ENCODE results near the gene OR6K6. TPM values are rescaled to one million over a fixed set of nuclear protein-coding genes. Genes with fewer than 3 reads are reported as not detected.
A peak's percentile ranks its signal among the peaks of the same experiment; 100 is the strongest.

OR6K6 gene
- polyA plus RNA-seq, 1 of the 3 experiments (the other 2 are of a cell fraction), result not detected

GRCh38 chr1:158794247-158794646, 39.7 kb downstream of the OR6K6 start:
- WGBS (ENCODE audit: low lambda C conversion rate), result 1% methylated on average over 6 of the region's 6 CpGs
- CTCF ChIA-PET, result no interaction called here
- TF ChIP-seq JUND (IDR thresholded peaks at IDR 0.05) (no peak), FOSL2 (IDR thresholded peaks at IDR 0.05; ENCODE audit: borderline replicate concordance, low read depth) (no peak), EP300 (IDR thresholded peaks at IDR 0.05; ENCODE audit: borderline replicate concordance in 1 of 2, low read depth in 1 of 2, low read length in 1 of 2) (no peak)

GRCh38 chr1:158798531-158798930, 44.0 kb downstream of the OR6K6 start:
- DNase-seq, result no peak
- no peak overlapping the region for H2AFZ ChIP-seq (ENCODE audit: low read depth)
- POLR2A ChIA-PET, result no interaction called here

More at GRCh38 chr1:158794247-158794646, 39.7 kb downstream of the OR6K6 start:
- no peaks in the 10 kb centered on the region for H3F3A ChIP-seq (replicated peaks; ENCODE audit: insufficient read depth)
- no peaks in the 10 kb centered on the region for H3K79me2 ChIP-seq (ENCODE audit: insufficient read depth)
- H3K4me2 ChIP-seq, result no peak overlapping the region
- H3K36me3 ChIP-seq (replicated peaks in 1 of 2; ENCODE audit: control insufficient read depth in 1 of 2, insufficient read depth in 2 of 2, low read length in 1 of 2), result no peaks in the 10 kb centered on the region
- H3K27ac ChIP-seq (ENCODE audit: low read depth in 2 of 2, low read length in 1 of 2), result no peak overlapping the region
- H2AFZ ChIP-seq (ENCODE audit: low read depth), result no peak overlapping the region
- no peaks in the 10 kb centered on the region for H3K9me2 ChIP-seq
- no peaks in the 10 kb centered on the region for H4K20me1 ChIP-seq (ENCODE audit: insufficient read depth)
- H3K27me3 ChIP-seq (ENCODE audit: insufficient read depth), result no peaks in the 10 kb centered on the region
- H3K4me3 ChIP-seq (ENCODE audit: low read depth in 2 of 2, low read length in 1 of 2), result no peak overlapping the region
- POLR2A ChIA-PET, result no interaction called here
- no peaks in the 10 kb centered on the region for H3K4me1 ChIP-seq (ENCODE audit: control insufficient read depth in 1 of 2, insufficient read depth in 2 of 2, low read depth in 1 of 2, low read length in 1 of 2)
- DNase-seq, result no peak
- no peaks in the 10 kb centered on the region for H3K9me3 ChIP-seq
- H3K9ac ChIP-seq, result no peak overlapping the region

More at GRCh38 chr1:158798531-158798930, 44.0 kb downstream of the OR6K6 start:
- Histone ChIP-seq H3K27ac (ENCODE audit: low read depth in 2 of 2, low read length in 1 of 2) (no peak overlapping the region), H3F3A (replicated peaks; ENCODE audit: insufficient read depth) (no peaks in the 10 kb centered on the region), H3K27me3 (ENCODE audit: insufficient read depth) (no peaks in the 10 kb centered on the region), H3K9ac (no peak overlapping the region), H3K79me2 (ENCODE audit: insufficient read depth) (no peaks in the 10 kb centered on the region), H3K4me3 (ENCODE audit: low read depth in 2 of 2, low read length in 1 of 2) (no peak overlapping the region), H3K4me1 (ENCODE audit: control insufficient read depth in 1 of 2, insufficient read depth in 2 of 2, low read depth in 1 of 2, low read length in 1 of 2) (no peaks in the 10 kb centered on the region), H3K4me2 (no peak overlapping the region), H4K20me1 (ENCODE audit: insufficient read depth) (no peaks in the 10 kb centered on the region), H3K36me3 (replicated peaks in 1 of 2; ENCODE audit: control insufficient read depth in 1 of 2, insufficient read depth in 2 of 2, low read length in 1 of 2) (no peaks in the 10 kb centered on the region), H3K9me2 (no peaks in the 10 kb centered on the region), H3K9me3 (no peaks in the 10 kb centered on the region)
- TF ChIP-seq, protein P1, sequence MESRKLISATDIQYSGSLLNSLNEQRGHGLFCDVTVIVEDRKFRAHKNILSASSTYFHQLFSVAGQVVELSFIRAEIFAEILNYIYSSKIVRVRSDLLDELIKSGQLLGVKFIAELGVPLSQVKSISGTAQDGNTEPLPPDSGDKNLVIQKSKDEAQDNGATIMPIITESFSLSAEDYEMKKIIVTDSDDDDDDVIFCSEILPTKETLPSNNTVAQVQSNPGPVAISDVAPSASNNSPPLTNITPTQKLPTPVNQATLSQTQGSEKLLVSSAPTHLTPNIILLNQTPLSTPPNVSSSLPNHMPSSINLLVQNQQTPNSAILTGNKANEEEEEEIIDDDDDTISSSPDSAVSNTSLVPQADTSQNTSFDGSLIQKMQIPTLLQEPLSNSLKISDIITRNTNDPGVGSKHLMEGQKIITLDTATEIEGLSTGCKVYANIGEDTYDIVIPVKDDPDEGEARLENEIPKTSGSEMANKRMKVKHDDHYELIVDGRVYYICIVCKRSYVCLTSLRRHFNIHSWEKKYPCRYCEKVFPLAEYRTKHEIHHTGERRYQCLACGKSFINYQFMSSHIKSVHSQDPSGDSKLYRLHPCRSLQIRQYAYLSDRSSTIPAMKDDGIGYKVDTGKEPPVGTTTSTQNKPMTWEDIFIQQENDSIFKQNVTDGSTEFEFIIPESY (IDR thresholded peaks at IDR 0.05; ENCODE audit: borderline replicate concordance, low read depth), result no peak
- peak; percentile 28; the same call in 1 of the 2 replicates for TF ChIP-seq CTCF (IDR thresholded peaks at IDR 0.05)
- CTCF ChIA-PET, result no interaction called here
- 3% methylated on average over 3 of the region's 3 CpGs for WGBS (ENCODE audit: low lambda C conversion rate)

All from SK-N-SH (cell line).